GM23338 (cell line): ENCODE results near the gene RNF151. TPM values are rescaled to one million over a fixed set of nuclear protein-coding genes. Genes with fewer than 3 reads are reported as not detected.
A peak's percentile ranks its signal among the peaks of the same experiment; 100 is the strongest.

Source experiments
- ATAC-seq: fragments of 200-7000 bp; cut with Tn5 transposase; 3 replicates; pipeline ENCODE4 v1.9.1; 2020
- DNase-seq: peaks from one replicate; pipeline ENCODE4 v3.0.0-alpha.2; 2015; ENCODE audit warnings: low spot score
- H2AFZ ChIP-seq: fragments of 200-600 bp; sonication (generic); 2 replicates; pipeline ENCODE4 v1.8.0; 2016; ENCODE audit warnings: antibody characterized with exemption, mild to moderate bottlenecking, moderate library complexity
- H3F3A ChIP-seq: fragments of 200-600 bp; sonication (generic); replicated peaks from 2 replicates; pipeline ENCODE4 v1.8.0; 2017; ENCODE audit warnings: antibody characterized with exemption, mixed run types, low read depth
- H3K27ac ChIP-seq: fragments of 200-600 bp; sonication (generic); 2 replicates; pipeline ENCODE4 v1.6.1; 2016; ENCODE audit warnings: low read depth
- H3K27me3 ChIP-seq: fragments of 200-600 bp; sonication (generic); 2 replicates; pipeline ENCODE4 v1.8.0; 2016; ENCODE audit warnings: mild to moderate bottlenecking, mixed run types, moderate library complexity; ENCODE audit not compliant: insufficient read depth
- H3K36me3 ChIP-seq: fragments of 200-600 bp; sonication (generic); 2 replicates; pipeline ENCODE4 v1.8.0; 2016; ENCODE audit warnings: mild to moderate bottlenecking; ENCODE audit not compliant: insufficient read depth
- H3K4me1 ChIP-seq: fragments of 200-600 bp; sonication (generic); 2 replicates; pipeline ENCODE4 v1.8.0; 2016; ENCODE audit warnings: mild to moderate bottlenecking, moderate library complexity; ENCODE audit not compliant: insufficient read depth
- H3K4me2 ChIP-seq: fragments of 200-600 bp; sonication (generic); 2 replicates; pipeline ENCODE4 v1.7.1; 2017; ENCODE audit warnings: mixed run types
- H3K4me3 ChIP-seq: fragments of 200-600 bp; sonication (generic); 2 replicates; pipeline ENCODE4 v1.6.1; 2016; ENCODE audit warnings: mixed run types
- H3K79me2 ChIP-seq: fragments of 200-600 bp; sonication (generic); replicated peaks from 2 replicates; pipeline ENCODE4 v1.8.0; 2017; ENCODE audit warnings: mild to moderate bottlenecking; ENCODE audit not compliant: insufficient read depth
- H3K9me2 ChIP-seq: fragments of 200-600 bp; sonication (generic); 2 replicates; pipeline ENCODE4 v1.8.0; 2017; ENCODE audit not compliant: insufficient read depth
- H4K20me1 ChIP-seq: fragments of 200-600 bp; sonication (generic); replicated peaks from 2 replicates; pipeline ENCODE4 v1.8.0; 2017; ENCODE audit warnings: mild to moderate bottlenecking; ENCODE audit not compliant: insufficient read depth
- H3K27ac Mint-ChIP-seq: 2 replicates; pipeline ENCODE4 v1.8.0; 2020; ENCODE audit warnings: inconsistent platforms, mild to moderate bottlenecking, moderate library complexity, mixed read lengths
- H3K27me3 Mint-ChIP-seq: 3 replicates; pipeline ENCODE4 v1.8.0; 2022; ENCODE audit warnings: low read depth, mild to moderate bottlenecking, moderate library complexity, mixed read lengths, inconsistent platforms; ENCODE audit not compliant: insufficient read depth, poor library complexity
- H3K36me3 Mint-ChIP-seq: 3 replicates; pipeline ENCODE4 v1.8.0; 2021; ENCODE audit warnings: low read depth, mild to moderate bottlenecking, inconsistent platforms, moderate library complexity, mixed read lengths
- H3K4me1 Mint-ChIP-seq: 3 replicates; pipeline ENCODE4 v1.8.0; 2020; ENCODE audit warnings: mild to moderate bottlenecking, inconsistent platforms, mixed read lengths
- H3K4me3 Mint-ChIP-seq: 3 replicates; pipeline ENCODE4 v1.8.0; 2021; ENCODE audit warnings: moderate library complexity, mild to moderate bottlenecking, inconsistent platforms, mixed read lengths
- H3K9me3 Mint-ChIP-seq: 3 replicates; pipeline ENCODE4 v1.8.0; 2020; ENCODE audit warnings: moderate library complexity, mild to moderate bottlenecking, inconsistent platforms, mixed read lengths
- CREB1 ChIP-seq: fragments of 250-450 bp; sonication (Bioruptor Pico); IDR thresholded peaks from 2 replicates; pipeline ENCODE4 v1.5.0; 2020; ENCODE audit warnings: low read depth, mild to moderate bottlenecking, moderate library complexity
- CTCF ChIP-seq, 2 experiments: fragments of 200-600 bp in 1 of 2; sonication (generic) in 1 of 2; conservative IDR thresholded peaks; 2 replicates each; pipeline versions ENCODE4 v1.5.1 to v1.6.1; 2016 to 2017; ENCODE audit warnings: antibody characterized with exemption in 2 of 2, low read depth in 2 of 2, mild to moderate bottlenecking in 2 of 2, moderate library complexity in 1 of 2
- ETS1 ChIP-seq: IDR thresholded peaks from 2 replicates; pipeline ENCODE4 v1.6.1; 2016; ENCODE audit warnings: antibody characterized with exemption
- EZH2phosphoT487 ChIP-seq: fragments of 200-600 bp; sonication (generic); IDR thresholded peaks from one replicate; pipeline ENCODE4 v1.8.1; 2018; ENCODE audit warnings: antibody characterized with exemption; ENCODE audit not compliant: unreplicated experiment
- JUNB ChIP-seq: IDR thresholded peaks from one replicate; pipeline ENCODE4 v1.6.1; 2016; ENCODE audit warnings: antibody characterized with exemption; ENCODE audit not compliant: unreplicated experiment
- NANOG ChIP-seq: IDR thresholded peaks from 2 replicates; pipeline ENCODE4 v1.6.1; 2016; ENCODE audit warnings: antibody characterized with exemption, borderline replicate concordance
- POLR2AphosphoS5 ChIP-seq: IDR thresholded peaks from 2 replicates; pipeline ENCODE4 v1.6.1; 2016; ENCODE audit warnings: antibody characterized with exemption, low read depth
- REST ChIP-seq: IDR thresholded peaks from one replicate; pipeline ENCODE4 v1.6.1; 2018; ENCODE audit warnings: antibody characterized with exemption; ENCODE audit not compliant: unreplicated experiment
- ZNF114 ChIP-seq: fragments of 250-450 bp; sonication (Bioruptor Pico); IDR thresholded peaks from 2 replicates; pipeline ENCODE4 v1.5.0; 2020; ENCODE audit warnings: mild to moderate bottlenecking, moderate library complexity
- ZNF331 ChIP-seq: fragments of 250-450 bp; sonication (Bioruptor Pico); IDR thresholded peaks from 2 replicates; pipeline ENCODE4 v1.5.0; 2020; ENCODE audit warnings: low read depth, mild to moderate bottlenecking, moderate library complexity
- polyA plus RNA-seq: library from polyadenylated mRNA; unstranded; fragments of >200 nt; fragmentation: Nextera tagmentation; extraction: Ambion mirVana; gene quantifications from 2 replicates; pipeline ENCODE4 v1.2.1, GENCODE V29; 2016
- total RNA-seq: library from RNA; depleted of rRNA; stranded (reverse); fragments of >200 nt; shearing (Covaris generic); gene quantifications from 2 replicates; pipeline ENCODE4 v1.2.3, GENCODE V29; 2014

The RNF151 gene
- total and polyA plus RNA-seq, 2 experiments from 2014 or later = not detected

- ATAC-seq (peak; percentile 94), DNase-seq (peak; percentile 96)
- no peaks in the 10 kb centered on the region for H3K9me2 ChIP-seq
- H3K4me2 ChIP-seq = peak within 1 kb of the TSS; percentile 81
- H3K27ac ChIP-seq = peak within 1 kb of the TSS; percentile 82; the same call in 1 of the 2 replicates
- no peaks in the 10 kb centered on the region for H3K27me3 ChIP-seq
- H4K20me1 ChIP-seq = no peaks in the 10 kb centered on the region; the same call in none of the 2 replicates
- peak within 1 kb of the TSS; percentile 80 for H2AFZ ChIP-seq
- no peaks in the 10 kb centered on the region for H3K36me3 ChIP-seq
- Mint-ChIP-seq H3K27me3 (peaks cover 23% of the 10 kb centered on the region), H3K27ac (peak within 1 kb of the TSS; percentile 97), H3K4me1 (peaks cover 12% of the 10 kb centered on the region), H3K9me3 (peaks cover 3% of the 10 kb centered on the region; the same call in 1 of the 3 replicates), H3K4me3 (peak within 1 kb of the TSS; percentile 99), H3K36me3 (peaks cover 16% of the 10 kb centered on the region)
- TF ChIP-seq CREB1 (peak; percentile 100), CTCF (conservative IDR thresholded peaks at IDR 0.05; ENCODE audit: low read depth in 2 of 2) (no peak), POLR2AphosphoS5 (peak; percentile 93), ETS1 (peak; percentile 99), JUNB (no peak)
- H3K79me2 ChIP-seq = peaks cover 21% of the 10 kb centered on the region
- H3K4me3 ChIP-seq = peak within 1 kb of the TSS; percentile 96
- no peaks in the 10 kb centered on the region for H3F3A ChIP-seq
- peaks cover 14% of the 10 kb centered on the region; the same call in 1 of the 2 replicates for H3K4me1 ChIP-seq
Measured at GRCh38 chr16:1971796-1972489, 5.3 kb downstream of the RNF151 start, which contains the start of gene TBL3. Gene TBL3, plus strand, starts transcription at chr16:1972053. Its CDS starts 112 bp downstream, at chr16:1972165.

- peak overlapping the region; percentile 95 for H3K27ac Mint-ChIP-seq
- peak overlapping the region; percentile 96 for H3K4me3 ChIP-seq
- ATAC-seq (peak; percentile 42), DNase-seq (peak; percentile 56)
- no peaks in the 10 kb centered on the region; the same call in none of the 2 replicates for H4K20me1 ChIP-seq
- H3K4me3 Mint-ChIP-seq = peak overlapping the region; percentile 99
- H3K27me3 ChIP-seq = no peaks in the 10 kb centered on the region
- peaks cover 12% of the 10 kb centered on the region for H3K4me1 Mint-ChIP-seq
- peaks cover 19% of the 10 kb centered on the region for H3K27me3 Mint-ChIP-seq
- H3K27ac ChIP-seq = no peak overlapping the region
- peaks cover 14% of the 10 kb centered on the region; the same call in 1 of the 2 replicates for H3K4me1 ChIP-seq
- H3K4me2 ChIP-seq = peak overlapping the region; percentile 81
- peaks cover 3% of the 10 kb centered on the region; the same call in 1 of the 3 replicates for H3K9me3 Mint-ChIP-seq
- peaks cover 16% of the 10 kb centered on the region for H3K36me3 Mint-ChIP-seq
- no peaks in the 10 kb centered on the region for H3F3A ChIP-seq
- no peaks in the 10 kb centered on the region for H3K36me3 ChIP-seq
- no peak overlapping the region for H2AFZ ChIP-seq
- H3K9me2 ChIP-seq = no peaks in the 10 kb centered on the region
- H3K79me2 ChIP-seq = peaks cover 21% of the 10 kb centered on the region
- TF ChIP-seq EZH2phosphoT487 (no peak), REST (no peak), ZNF331 (CRISPR knock-in tag) (no peak), ZNF114 (CRISPR knock-in tag) (no peak), NANOG (no peak), CREB1 (no peak)
Measured at GRCh38 chr16:1972490-1972877, 5.8 kb downstream of the RNF151 start.
